ENCODE results near the gene SGMS1.
"Not testable (repeated sequence)": the region's sequence is repeated elsewhere in the genome, so short reads cannot be mapped to it uniquely, and the experiment has no call there.

The SGMS1 gene

GRCh38 chr10:50623663-50624412 lies at the start of gene SGMS1:
SGMS1 (minus strand) TSS chr10:50623956; CDS start chr10:50344114, 279,842 bp downstream.
- peak within 1 kb of the TSS; percentile 89 to 96 (median 95) for H3K4me3 Mint-ChIP-seq
- H3K27me3 Mint-ChIP-seq (ENCODE audit: low read depth): no peaks in the 10 kb centered on the region
- H3K9me3 Mint-ChIP-seq: no peaks in the 10 kb centered on the region
- H3K36me3 Mint-ChIP-seq (ENCODE audit: low read depth): no peaks in the 10 kb centered on the region
- H3K27ac Mint-ChIP-seq: peak within 1 kb of the TSS; percentile 99 to 100 (median 100)
- peaks cover 36% of the 10 kb centered on the region for H3K4me1 Mint-ChIP-seq
- TF ChIP-seq CTCF (IDR thresholded peaks at IDR 0.05; ENCODE audit: unreplicated experiment in 3 of 3): no peak

DNA sequence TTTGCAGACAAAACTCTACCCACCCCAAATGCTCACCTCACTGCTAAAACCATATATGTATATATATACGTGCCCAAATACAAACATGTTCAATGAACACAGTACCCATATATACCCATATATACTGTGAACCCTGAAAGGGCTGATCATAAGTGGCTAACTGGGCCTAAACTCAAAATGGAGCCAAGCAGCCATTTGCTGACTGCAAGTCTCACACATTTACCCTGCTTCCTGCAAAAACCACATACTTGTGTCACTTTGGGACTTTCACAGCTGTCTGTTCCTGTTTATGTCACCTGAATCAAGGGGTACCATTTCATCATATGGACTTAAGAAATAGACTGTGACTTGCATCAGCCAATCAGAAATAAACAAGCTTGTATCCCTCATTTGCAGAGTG lies 48.4 kb upstream of the SGMS1 start:
- not testable (repeated sequence) for H3K36me3 Mint-ChIP-seq (ENCODE audit: low read depth); H3K4me1 Mint-ChIP-seq; H3K27me3 Mint-ChIP-seq (ENCODE audit: low read depth); H3K27ac Mint-ChIP-seq; H3K4me3 Mint-ChIP-seq; H3K9me3 Mint-ChIP-seq

GRCh38 chr10:50671645-50672044 lies 47.9 kb upstream of the SGMS1 start:
- H3K4me1 Mint-ChIP-seq; H3K36me3 Mint-ChIP-seq (ENCODE audit: low read depth); H3K27me3 Mint-ChIP-seq (ENCODE audit: low read depth); H3K4me3 Mint-ChIP-seq; H3K9me3 Mint-ChIP-seq; H3K27ac Mint-ChIP-seq: not testable (repeated sequence)

- not testable (repeated sequence) for H3K4me3 Mint-ChIP-seq; H3K27me3 Mint-ChIP-seq (ENCODE audit: low read depth); H3K36me3 Mint-ChIP-seq (ENCODE audit: low read depth); H3K4me1 Mint-ChIP-seq; H3K9me3 Mint-ChIP-seq; H3K27ac Mint-ChIP-seq
Observed at GRCh38 chr10:50669957-50670356, 46.2 kb upstream of the SGMS1 start.

GRCh38 chr10:50667353-50667752 lies 43.6 kb upstream of the SGMS1 start:
- H3K36me3 Mint-ChIP-seq (ENCODE audit: low read depth); H3K27ac Mint-ChIP-seq; H3K9me3 Mint-ChIP-seq; H3K4me3 Mint-ChIP-seq; H3K27me3 Mint-ChIP-seq (ENCODE audit: low read depth); H3K4me1 Mint-ChIP-seq: not testable (repeated sequence)

GRCh38 chr10:50662420-50662819 lies 38.7 kb upstream of the SGMS1 start:
- H3K27ac Mint-ChIP-seq; H3K27me3 Mint-ChIP-seq (ENCODE audit: low read depth); H3K4me1 Mint-ChIP-seq; H3K36me3 Mint-ChIP-seq (ENCODE audit: low read depth); H3K4me3 Mint-ChIP-seq; H3K9me3 Mint-ChIP-seq: not testable (repeated sequence)

DNA sequence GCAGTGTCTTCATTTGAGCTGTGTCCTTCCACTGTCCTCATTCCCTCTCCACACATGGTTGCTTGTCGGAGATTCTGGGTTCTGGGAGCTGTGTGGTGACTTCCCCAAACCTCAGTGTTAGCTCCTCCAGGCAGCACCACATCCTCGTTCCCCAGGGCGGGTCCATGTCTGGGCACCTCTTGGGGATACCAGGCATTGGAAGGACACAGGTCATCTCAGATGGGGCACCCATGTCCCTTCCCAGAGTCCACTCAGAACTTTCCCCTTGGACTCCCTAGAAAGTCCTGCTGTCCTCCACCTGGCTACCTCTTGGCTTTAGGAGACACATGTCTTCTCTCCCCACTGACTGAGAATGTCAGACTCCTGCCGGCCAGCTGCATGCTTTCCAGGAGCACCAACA lies 37.8 kb upstream of the SGMS1 start:
- H3K27me3 Mint-ChIP-seq (ENCODE audit: low read depth); H3K9me3 Mint-ChIP-seq; H3K36me3 Mint-ChIP-seq (ENCODE audit: low read depth); H3K4me1 Mint-ChIP-seq; H3K27ac Mint-ChIP-seq; H3K4me3 Mint-ChIP-seq: not testable (repeated sequence)

GRCh38 chr10:50659865-50660730 lies 36.3 kb upstream of the SGMS1 start:
- H3K27ac Mint-ChIP-seq; H3K36me3 Mint-ChIP-seq (ENCODE audit: low read depth); H3K27me3 Mint-ChIP-seq (ENCODE audit: low read depth); H3K4me3 Mint-ChIP-seq; H3K9me3 Mint-ChIP-seq; H3K4me1 Mint-ChIP-seq: not testable (repeated sequence)
- TF ChIP-seq CTCF (IDR thresholded peaks at IDR 0.05; ENCODE audit: unreplicated experiment in 3 of 3): peak in 1 of 3 experiments; percentile 8

GRCh38 chr10:50659016-50659864 lies 35.5 kb upstream of the SGMS1 start:
- not testable (repeated sequence) for H3K4me1 Mint-ChIP-seq; H3K9me3 Mint-ChIP-seq; H3K27me3 Mint-ChIP-seq (ENCODE audit: low read depth); H3K27ac Mint-ChIP-seq; H3K36me3 Mint-ChIP-seq (ENCODE audit: low read depth); H3K4me3 Mint-ChIP-seq
